ENCODE results near the gene TOGARAM2. TPM values are rescaled to one million over a fixed set of nuclear protein-coding genes. Genes with fewer than 3 reads are reported as not detected.

TOGARAM2 gene
- total and polyA plus RNA-seq, 8 donors: 0.03 to 9.1 (median 0.74) TPM

GRCh38 chr2:29070526-29070925 is 89.4 kb downstream of the TOGARAM2 start:
- intact Hi-C loops (cut with DNase I): no loop called here
- DNase-seq (no peak), FAIRE-seq (no peak), ATAC-seq (no peak)
- no peak for TF ChIP-seq CTCF (IDR thresholded peaks at IDR 0.05)
- H3K4me3 ChIP-seq: no peak overlapping the region
- H3K9me3 ChIP-seq: no peaks in the 10 kb centered on the region
- no peaks in the 10 kb centered on the region for H3K27me3 ChIP-seq
- no peak overlapping the region for H3K27ac ChIP-seq
- no peaks in the 10 kb centered on the region for H3K36me3 ChIP-seq
- WGBS, 2 donors: 83 to 90% methylated on average over 12 of the region's 12 CpGs
- peaks cover 0 to 6% (median 5%) of the 10 kb centered on the region in 3 donors for H3K4me1 ChIP-seq

GRCh38 chr2:29071032-29071975 is 90.2 kb downstream of the TOGARAM2 start:
- intact Hi-C loops (cut with DNase I): no loop called here
- no peak for FAIRE-seq
- TF ChIP-seq CTCF (IDR thresholded peaks at IDR 0.05): no peak
- Histone ChIP-seq H3K4me3 (no peak overlapping the region), H3K9me3 (no peaks in the 10 kb centered on the region), H3K27ac (no peak overlapping the region), H3K4me1 (peaks cover 0 to 6% (median 5%) of the 10 kb centered on the region in 3 donors), H3K27me3 (no peaks in the 10 kb centered on the region), H3K36me3 (no peaks in the 10 kb centered on the region)
- peak in 1 of 6 donors; percentile 58 for DNase-seq
- no peak for ATAC-seq
- WGBS, 2 donors: 87 to 90% methylated on average over 18 to 19 of the region's 19 CpGs

- FAIRE-seq: no peak
- no peak overlapping the region for H3K27ac ChIP-seq
- intact Hi-C loops (cut with DNase I): no loop called here
Measured at GRCh38 chr2:29072251-29072650, 91.2 kb downstream of the TOGARAM2 start.

GRCh38 chr2:29072971-29073725 is 92.0 kb downstream of the TOGARAM2 start:
- ATAC-seq (no peak), DNase-seq (no peak), FAIRE-seq (no peak)
- no peak for TF ChIP-seq CTCF (IDR thresholded peaks at IDR 0.05)
- no peaks in the 10 kb centered on the region for H3K4me1 ChIP-seq
- no peak overlapping the region for H3K27ac ChIP-seq
- no peaks in the 10 kb centered on the region for H3K36me3 ChIP-seq
- intact Hi-C loops (cut with DNase I): no loop called here
- WGBS, 2 donors: 76 to 84% methylated on average over 12 of the region's 12 CpGs
- no peaks in the 10 kb centered on the region for H3K9me3 ChIP-seq
- no peak overlapping the region for H3K4me3 ChIP-seq
- H3K27me3 ChIP-seq: no peaks in the 10 kb centered on the region

More at GRCh38 chr2:29072251-29072650, 91.2 kb downstream of the TOGARAM2 start:
- no peak for TF ChIP-seq CTCF (IDR thresholded peaks at IDR 0.05)
- H3K36me3 ChIP-seq: no peaks in the 10 kb centered on the region
- H3K4me3 ChIP-seq: no peak overlapping the region
- no peak for DNase-seq
- ATAC-seq: no peak
- no peaks in the 10 kb centered on the region for H3K9me3 ChIP-seq
- no peaks in the 10 kb centered on the region for H3K4me1 ChIP-seq
- H3K27me3 ChIP-seq: no peaks in the 10 kb centered on the region
- 85 to 90% methylated on average over 8 of the region's 8 CpGs for WGBS, 2 donors
